ENCODE measurements around the gene CLCN4.
A peak's percentile ranks its signal among the peaks of the same experiment; 100 is the strongest.

CLCN4 gene

GRCh38 chrX:10168226-10168625 is 11.5 kb downstream of the CLCN4 start:
- no peak for DNase-seq

- DNase-seq = no peak
Measured at GRCh38 chrX:10169175-10169574, 12.4 kb downstream of the CLCN4 start.

GRCh38 chrX:10171249-10171648 is 14.5 kb downstream of the CLCN4 start:
- no peak for DNase-seq

GRCh38 chrX:10172877-10173276 is 16.1 kb downstream of the CLCN4 start:
- DNase-seq = peak; percentile 38

GRCh38 chrX:10173331-10173900 is 16.6 kb downstream of the CLCN4 start:
- peak; percentile 92 for DNase-seq

GRCh38 chrX:10174051-10174450 is 17.3 kb downstream of the CLCN4 start:
- no peak for DNase-seq

GRCh38 chrX:10174810-10175209 is 18.0 kb downstream of the CLCN4 start:
- no peak for DNase-seq

- DNase-seq = peak; percentile 70
Measured at GRCh38 chrX:10175319-10175871, 18.6 kb downstream of the CLCN4 start.

- no peak for DNase-seq
Measured at GRCh38 chrX:10176121-10177003, 19.6 kb downstream of the CLCN4 start.

GRCh38 chrX:10177004-10177396 is 20.2 kb downstream of the CLCN4 start:
- DNase-seq = no peak

- no peak for DNase-seq
Measured at GRCh38 chrX:10177601-10178000, 20.8 kb downstream of the CLCN4 start.

- DNase-seq = no peak
Measured at GRCh38 chrX:10178866-10179463, 22.2 kb downstream of the CLCN4 start.

- DNase-seq = no peak
Measured at GRCh38 chrX:10183760-10184159, 27.0 kb downstream of the CLCN4 start.

- DNase-seq = no peak
Measured at GRCh38 chrX:10184411-10184810, 27.6 kb downstream of the CLCN4 start.

- no peak for DNase-seq
Measured at GRCh38 chrX:10186355-10186754, 29.6 kb downstream of the CLCN4 start.

GRCh38 chrX:10187421-10187820 is 30.6 kb downstream of the CLCN4 start:
- DNase-seq = no peak

- peak; percentile 51 for DNase-seq
Measured at GRCh38 chrX:10189317-10190268, 32.8 kb downstream of the CLCN4 start.

GRCh38 chrX:10190367-10190766 is 33.6 kb downstream of the CLCN4 start:
- DNase-seq = peak; percentile 71

- no peak for DNase-seq
Measured at GRCh38 chrX:10193587-10193986, 36.8 kb downstream of the CLCN4 start.

- no peak for DNase-seq
Measured at GRCh38 chrX:10195425-10195824, 38.6 kb downstream of the CLCN4 start.

- no peak for DNase-seq
Measured at GRCh38 chrX:10195947-10196346, 39.2 kb downstream of the CLCN4 start.
